ENCODE results near the gene RSRC2. TPM values are rescaled to one million over a fixed set of nuclear protein-coding genes. Genes with fewer than 3 reads are reported as not detected.
"Not testable (repeated sequence)": the region's sequence is repeated elsewhere in the genome, so short reads cannot be mapped to it uniquely, and the experiment has no call there.

The RSRC2 gene
- total RNA-seq, 1 donor from 2014 or later, result 107 TPM

GRCh38 chr12:122474324-122474716 is 52.4 kb downstream of the RSRC2 start:
- Mint-ChIP-seq H3K27ac (ENCODE audit: unreplicated experiment) (no peak overlapping the region), H3K9me3 (no peaks in the 10 kb centered on the region), H3K4me3 (no peak overlapping the region), H3K36me3 (ENCODE audit: low read depth) (peaks cover 30% of the 10 kb centered on the region), H3K4me1 (peaks cover 8% of the 10 kb centered on the region), H3K27me3 (ENCODE audit: low read depth) (no peaks in the 10 kb centered on the region)
- no peak for TF ChIP-seq CTCF (conservative IDR thresholded peaks at IDR 0.05)
- no peak for DNase-seq (ENCODE audit: low read depth, low spot score)

DNA sequence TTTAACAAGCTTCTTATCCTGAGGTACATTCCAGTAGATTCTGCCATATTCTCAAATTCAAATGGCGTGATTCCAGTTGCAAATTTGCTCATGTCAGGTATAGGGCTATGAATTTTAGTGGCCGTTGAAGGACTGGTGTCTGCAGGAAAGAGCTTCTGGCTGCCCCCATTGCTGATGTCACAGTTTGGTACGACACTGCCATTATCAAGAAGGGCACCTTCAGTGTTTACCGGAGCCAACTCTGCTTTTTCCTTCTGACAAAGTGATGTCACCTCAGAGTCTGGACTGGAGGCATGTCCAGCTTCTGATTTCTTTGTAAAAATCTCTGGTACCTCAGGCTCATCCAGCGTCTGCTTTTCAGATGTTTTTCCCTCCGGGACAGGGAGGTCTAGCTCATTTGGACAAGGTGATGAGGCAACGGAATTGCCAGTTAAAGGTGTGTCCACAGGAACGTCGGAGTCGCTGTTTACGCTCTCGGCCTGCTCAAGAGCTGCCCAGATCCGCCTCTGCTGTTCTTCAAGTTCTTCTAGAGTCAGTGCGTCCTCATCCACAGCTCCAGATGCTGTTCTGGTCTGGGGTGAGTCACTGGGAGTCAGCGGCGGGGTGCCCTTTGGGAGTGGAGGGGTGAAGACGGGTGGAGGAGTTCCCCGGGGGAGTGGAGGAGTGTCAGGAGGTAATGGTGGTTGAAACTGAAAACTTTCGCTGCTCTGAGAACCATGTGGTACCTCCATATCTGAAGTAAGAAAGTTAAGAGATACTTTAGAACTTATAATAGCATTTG is 53.0 kb downstream of the RSRC2 start:
- H3K9me3 Mint-ChIP-seq, result no peaks in the 10 kb centered on the region
- TF ChIP-seq CTCF (conservative IDR thresholded peaks at IDR 0.05), result no peak
- no peak for DNase-seq (ENCODE audit: low read depth, low spot score)
- no peak overlapping the region for H3K4me3 Mint-ChIP-seq
- H3K27ac Mint-ChIP-seq (ENCODE audit: unreplicated experiment), result no peak overlapping the region
- no peaks in the 10 kb centered on the region for H3K27me3 Mint-ChIP-seq (ENCODE audit: low read depth)
- H3K36me3 Mint-ChIP-seq (ENCODE audit: low read depth), result peaks cover 28% of the 10 kb centered on the region
- peaks cover 8% of the 10 kb centered on the region for H3K4me1 Mint-ChIP-seq

DNA sequence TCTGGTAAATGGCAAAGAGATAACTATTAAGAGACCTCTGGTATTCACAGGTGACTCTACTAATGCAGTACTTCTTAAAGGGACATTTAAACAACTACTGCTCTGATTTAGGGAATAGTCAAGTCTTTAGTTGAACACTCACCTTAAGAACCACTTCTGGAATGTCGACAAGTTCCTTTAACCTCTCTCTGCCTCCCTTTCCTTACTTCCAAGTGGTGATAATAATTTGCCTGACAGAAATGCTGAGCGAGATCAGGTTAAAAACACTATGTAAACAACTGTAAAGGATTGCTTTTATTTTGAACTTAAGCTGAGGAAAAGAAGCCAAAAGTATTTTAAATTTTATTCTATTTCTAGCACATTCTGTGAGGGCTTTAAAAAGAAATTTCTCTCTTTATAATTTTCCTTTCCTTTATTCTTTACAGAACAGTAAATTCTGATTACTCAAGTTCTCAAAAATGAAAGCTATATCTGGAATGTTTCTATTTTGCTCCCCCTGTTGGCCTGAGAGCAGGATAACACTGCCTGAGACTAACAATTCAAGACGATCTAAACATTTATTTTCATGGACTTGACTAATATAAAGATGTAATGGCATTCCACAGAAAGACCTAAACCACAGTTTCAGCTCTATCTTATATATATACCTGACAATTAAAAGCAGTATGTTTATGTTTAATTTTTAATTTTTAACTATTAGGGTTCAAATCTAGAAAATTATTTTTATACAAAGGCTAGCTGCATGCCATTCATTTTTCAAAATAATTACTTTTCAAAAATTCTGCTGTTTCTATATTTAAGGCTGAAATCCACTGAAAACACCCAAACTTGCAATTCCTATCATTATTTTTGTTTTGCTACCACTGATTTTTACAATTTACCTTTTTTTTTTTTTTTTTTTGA is 55.2 kb downstream of the RSRC2 start:
- Mint-ChIP-seq H3K4me1 (peaks cover 8% of the 10 kb centered on the region), H3K36me3 (ENCODE audit: low read depth) (peaks cover 16% of the 10 kb centered on the region), H3K27ac (ENCODE audit: unreplicated experiment) (no peak overlapping the region), H3K9me3 (no peaks in the 10 kb centered on the region), H3K27me3 (ENCODE audit: low read depth) (no peaks in the 10 kb centered on the region), H3K4me3 (no peak overlapping the region)
- TF ChIP-seq CTCF (conservative IDR thresholded peaks at IDR 0.05), result peak; percentile 93
- no peak for DNase-seq (ENCODE audit: low read depth, low spot score)

GRCh38 chr12:122470576-122470975 is 56.2 kb downstream of the RSRC2 start:
- not testable (repeated sequence) for H3K27ac Mint-ChIP-seq (ENCODE audit: unreplicated experiment); H3K9me3 Mint-ChIP-seq; DNase-seq (ENCODE audit: low read depth, low spot score); H3K4me1 Mint-ChIP-seq; H3K36me3 Mint-ChIP-seq (ENCODE audit: low read depth); H3K4me3 Mint-ChIP-seq; H3K27me3 Mint-ChIP-seq (ENCODE audit: low read depth)

- not testable (repeated sequence) for H3K9me3 Mint-ChIP-seq; H3K4me1 Mint-ChIP-seq; H3K4me3 Mint-ChIP-seq; H3K27me3 Mint-ChIP-seq (ENCODE audit: low read depth); DNase-seq (ENCODE audit: low read depth, low spot score); H3K27ac Mint-ChIP-seq (ENCODE audit: unreplicated experiment); H3K36me3 Mint-ChIP-seq (ENCODE audit: low read depth)
Measured at GRCh38 chr12:122469856-122470255, 56.9 kb downstream of the RSRC2 start.

DNA sequence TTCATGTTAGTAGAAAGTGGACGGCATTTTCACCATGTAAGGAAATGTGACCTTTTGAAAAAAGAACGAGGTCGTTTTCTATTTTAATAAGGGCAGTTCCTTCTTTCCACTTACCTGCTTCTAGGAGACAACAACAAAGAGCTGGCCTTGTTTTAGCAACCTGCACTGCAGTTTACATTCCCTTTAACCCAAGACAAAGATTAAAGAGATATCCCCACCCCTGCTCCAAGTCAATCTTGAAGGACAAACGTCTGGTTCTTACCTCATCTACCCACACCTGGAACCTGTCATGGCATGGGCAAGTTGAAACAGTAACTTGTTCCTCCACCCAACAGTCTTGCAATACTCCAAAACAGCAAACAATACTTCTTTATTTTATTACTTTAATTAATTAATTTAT is 58.8 kb downstream of the RSRC2 start:
- H3K36me3 Mint-ChIP-seq (ENCODE audit: low read depth), result no peaks in the 10 kb centered on the region
- no peak for TF ChIP-seq CTCF (conservative IDR thresholded peaks at IDR 0.05)
- H3K27me3 Mint-ChIP-seq (ENCODE audit: low read depth), result no peaks in the 10 kb centered on the region
- no peaks in the 10 kb centered on the region for H3K9me3 Mint-ChIP-seq
- peaks cover 8% of the 10 kb centered on the region for H3K4me1 Mint-ChIP-seq
- H3K4me3 Mint-ChIP-seq, result no peak overlapping the region
- DNase-seq (ENCODE audit: low read depth, low spot score), result no peak
- H3K27ac Mint-ChIP-seq (ENCODE audit: unreplicated experiment), result no peak overlapping the region

GRCh38 chr12:122464317-122465042 is 62.3 kb downstream of the RSRC2 start:
- H3K4me3 Mint-ChIP-seq; H3K36me3 Mint-ChIP-seq (ENCODE audit: low read depth); DNase-seq (ENCODE audit: low read depth, low spot score); H3K9me3 Mint-ChIP-seq; H3K4me1 Mint-ChIP-seq; H3K27me3 Mint-ChIP-seq (ENCODE audit: low read depth): not testable (repeated sequence)
- H3K27ac Mint-ChIP-seq (ENCODE audit: unreplicated experiment), result peak overlapping the region; percentile 50

Measured in neural crest cell (in vitro differentiated cells).